Measurements from ENCODE around the gene WDFY4.

The WDFY4 gene

GRCh38 chr10:48978318-48978717, 293.6 kb downstream of the WDFY4 start:
- Histone ChIP-seq H3K27me3 (no peaks in the 10 kb centered on the region), H3K4me2 (no peak overlapping the region), H3K9me3 (replicated peaks in 1 of 11) (peaks cover 0 to under 1% (median 0%) of the 10 kb centered on the region in 11 experiments; a peak in 1 of 22 replicates), H4K20me1 (peaks cover 0 to 7% (median 0%) of the 10 kb centered on the region in 11 experiments; a peak in 1 of 22 replicates), H3K36me3 (peaks cover 0 to 89% (median under 1%) of the 10 kb centered on the region in 11 experiments; a peak in 11 of 22 replicates), H3K4me3 (no peak overlapping the region), H3K4me1 (0 out of 20 replicates have a peak, but pooled peaks cover 0 to 8% (median 0%) of the 10 kb centered on the region in 10 experiments), H3K27ac (no peak overlapping the region), H3K9ac (no peak overlapping the region)
- TF ChIP-seq Cebpa-rat (IDR thresholded peaks at IDR 0.05) = no peak

- Histone ChIP-seq H3K4me2 (no peak overlapping the region), H4K20me1 (peaks cover 0 to 7% (median 0%) of the 10 kb centered on the region in 11 experiments; a peak in 2 of 22 replicates), H3K9ac (no peak overlapping the region), H3K4me1 (0 out of 20 replicates have a peak, but pooled peaks cover 0 to 8% (median 0%) of the 10 kb centered on the region in 10 experiments), H3K36me3 (peaks cover 0 to 74% (median 0%) of the 10 kb centered on the region in 11 experiments; a peak in 10 of 22 replicates), H3K27ac (no peak overlapping the region), H3K9me3 (replicated peaks in 1 of 11) (no peaks in the 10 kb centered on the region), H3K4me3 (no peak overlapping the region), H3K27me3 (no peaks in the 10 kb centered on the region)
- TF ChIP-seq Cebpa-rat (IDR thresholded peaks at IDR 0.05) = no peak
These were observed 296.7 kb downstream of the WDFY4 start for GRCh38 chr10:48981310-48981907.

- H3K9ac ChIP-seq = no peak overlapping the region
- H3K4me1 ChIP-seq = 0 out of 20 replicates have a peak, but pooled peaks cover 0 to 8% (median 0%) of the 10 kb centered on the region in 10 experiments
- no peak for TF ChIP-seq Cebpa-rat (IDR thresholded peaks at IDR 0.05)
- H3K9me3 ChIP-seq (replicated peaks in 1 of 11) = no peaks in the 10 kb centered on the region
- H3K4me2 ChIP-seq = no peak overlapping the region
- H4K20me1 ChIP-seq = peaks cover 0 to 7% (median 0%) of the 10 kb centered on the region in 11 experiments; a peak in 2 of 22 replicates
- H3K4me3 ChIP-seq = no peak overlapping the region
- no peaks in the 10 kb centered on the region for H3K27me3 ChIP-seq
- H3K27ac ChIP-seq = no peak overlapping the region
- peaks cover 0 to 62% (median 0%) of the 10 kb centered on the region in 11 experiments; a peak in 9 of 22 replicates for H3K36me3 ChIP-seq
These were observed 297.9 kb downstream of the WDFY4 start for GRCh38 chr10:48982584-48982983.

- Histone ChIP-seq H3K4me1 (0 out of 20 replicates have a peak, but pooled peaks cover 0 to 8% (median 0%) of the 10 kb centered on the region in 10 experiments), H3K27ac (no peak overlapping the region), H3K4me3 (no peak overlapping the region), H3K36me3 (peaks cover 0 to 50% (median 0%) of the 10 kb centered on the region in 11 experiments; a peak in 8 of 22 replicates), H3K4me2 (no peak overlapping the region), H3K9ac (no peak overlapping the region), H3K9me3 (replicated peaks in 1 of 11) (no peaks in the 10 kb centered on the region), H3K27me3 (no peaks in the 10 kb centered on the region), H4K20me1 (peaks cover 0 to 7% (median 0%) of the 10 kb centered on the region in 11 experiments; a peak in 2 of 22 replicates)
- TF ChIP-seq Cebpa-rat (IDR thresholded peaks at IDR 0.05) = no peak
These were observed 299.1 kb downstream of the WDFY4 start for GRCh38 chr10:48983648-48984351.

DNA sequence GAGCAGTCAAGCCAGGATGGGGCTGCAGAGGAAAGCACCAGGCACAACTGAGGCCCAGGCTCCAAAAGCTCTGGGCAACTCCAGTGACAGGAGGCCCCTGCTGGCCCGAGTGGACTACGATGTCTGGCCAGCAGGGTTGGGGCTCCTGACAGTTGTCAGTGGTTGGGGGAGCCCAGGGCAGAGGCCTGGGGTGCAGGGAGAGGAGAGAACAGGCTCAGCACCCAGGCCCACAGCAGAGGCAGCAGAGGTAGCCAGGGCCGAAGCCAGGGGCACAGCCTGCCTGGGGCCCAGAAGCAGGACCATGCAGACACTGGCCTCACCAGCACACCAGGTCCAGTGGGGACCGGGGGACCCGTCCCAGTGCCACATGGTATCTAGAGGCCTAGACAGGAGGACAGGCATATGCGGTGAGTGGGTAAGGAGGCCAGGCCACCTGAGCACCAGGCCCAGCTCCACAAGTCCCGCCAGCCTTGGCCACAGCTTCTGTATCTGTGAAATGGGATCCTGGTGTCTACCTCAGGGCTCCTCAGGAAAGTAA, 301.0 kb downstream of the WDFY4 start:
- no peak for TF ChIP-seq Cebpa-rat (IDR thresholded peaks at IDR 0.05)
- Histone ChIP-seq H3K9me3 (replicated peaks in 1 of 11) (no peaks in the 10 kb centered on the region), H4K20me1 (peaks cover 0 to 7% (median 0%) of the 10 kb centered on the region in 11 experiments; a peak in 2 of 22 replicates), H3K36me3 (peaks cover 0 to 35% (median 0%) of the 10 kb centered on the region in 11 experiments; a peak in 8 of 22 replicates), H3K4me1 (0 out of 20 replicates have a peak, but pooled peaks cover 0 to 8% (median 0%) of the 10 kb centered on the region in 10 experiments), H3K9ac (no peak overlapping the region), H3K4me2 (no peak overlapping the region), H3K27me3 (no peaks in the 10 kb centered on the region), H3K27ac (no peak overlapping the region), H3K4me3 (no peak overlapping the region)

GRCh38 chr10:48990226-48990625, 305.6 kb downstream of the WDFY4 start:
- no peaks in the 10 kb centered on the region for H3K27me3 ChIP-seq
- no peaks in the 10 kb centered on the region; a peak in 1 of 22 replicates for H4K20me1 ChIP-seq
- no peaks in the 10 kb centered on the region for H3K4me1 ChIP-seq
- H3K9me3 ChIP-seq (replicated peaks in 1 of 11) = no peaks in the 10 kb centered on the region
- H3K36me3 ChIP-seq = no peaks in the 10 kb centered on the region
- H3K27ac ChIP-seq = no peak overlapping the region
- no peak overlapping the region for H3K9ac ChIP-seq
- no peak for TF ChIP-seq Cebpa-rat (IDR thresholded peaks at IDR 0.05)
- no peak overlapping the region for H3K4me3 ChIP-seq
- H3K4me2 ChIP-seq = no peak overlapping the region

DNA sequence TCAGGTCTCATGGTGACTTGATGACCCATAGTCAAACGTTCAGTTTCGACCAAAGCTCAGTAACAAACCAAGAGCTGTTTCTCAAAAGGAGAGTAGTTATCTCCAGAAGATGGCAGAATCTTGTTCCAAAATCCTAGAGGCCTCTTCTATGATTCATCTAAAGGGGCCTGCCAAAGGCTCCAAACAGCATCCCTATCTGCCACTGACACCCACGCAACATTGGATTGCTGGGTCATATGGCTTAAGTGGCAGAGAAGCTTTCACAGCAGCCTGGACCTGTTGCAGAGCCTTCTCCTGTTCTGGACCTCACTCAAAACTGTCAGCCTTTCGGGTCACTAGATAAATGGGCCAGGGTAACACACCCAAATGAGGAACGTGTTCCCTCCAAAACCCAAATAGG, 309.0 kb downstream of the WDFY4 start:
- no peak for TF ChIP-seq Cebpa-rat (IDR thresholded peaks at IDR 0.05)
- Histone ChIP-seq H3K4me3 (no peak overlapping the region), H3K4me2 (no peak overlapping the region), H4K20me1 (no peaks in the 10 kb centered on the region), H3K36me3 (no peaks in the 10 kb centered on the region), H3K9me3 (replicated peaks in 1 of 11) (no peaks in the 10 kb centered on the region), H3K27me3 (no peaks in the 10 kb centered on the region), H3K9ac (no peak overlapping the region), H3K27ac (no peak overlapping the region), H3K4me1 (no peaks in the 10 kb centered on the region)

GRCh38 chr10:48996329-48996728, 311.7 kb downstream of the WDFY4 start:
- no peak overlapping the region for H3K4me3 ChIP-seq
- H3K9ac ChIP-seq = no peak overlapping the region
- no peaks in the 10 kb centered on the region for H3K4me1 ChIP-seq
- no peaks in the 10 kb centered on the region for H3K27me3 ChIP-seq
- H3K27ac ChIP-seq = no peak overlapping the region
- no peaks in the 10 kb centered on the region for H3K9me3 ChIP-seq (replicated peaks in 1 of 11)
- H4K20me1 ChIP-seq = no peaks in the 10 kb centered on the region
- H3K4me2 ChIP-seq = no peak overlapping the region
- TF ChIP-seq Cebpa-rat (IDR thresholded peaks at IDR 0.05) = no peak
- H3K36me3 ChIP-seq = no peaks in the 10 kb centered on the region

DNA sequence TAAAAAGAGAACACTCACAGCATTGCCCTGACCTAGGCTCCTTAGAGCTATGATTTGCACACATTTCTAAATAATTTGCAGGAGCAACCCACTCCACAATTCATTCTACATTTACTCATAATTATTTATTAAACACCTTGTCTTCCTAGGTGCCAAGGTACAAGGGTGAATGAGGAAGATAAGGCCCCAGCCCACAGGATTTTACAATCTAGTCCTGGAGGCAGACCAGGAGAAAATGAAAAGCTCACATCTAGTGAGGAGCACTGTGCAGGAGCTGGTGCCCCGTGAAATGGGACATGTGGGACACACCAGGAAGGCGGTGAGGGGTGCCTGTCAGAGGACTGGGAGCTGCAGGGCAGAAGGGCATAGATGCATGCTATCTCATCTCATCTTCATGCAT, 314.7 kb downstream of the WDFY4 start:
- Histone ChIP-seq H3K27me3 (no peaks in the 10 kb centered on the region), H3K9me3 (replicated peaks in 1 of 11) (no peaks in the 10 kb centered on the region), H4K20me1 (no peaks in the 10 kb centered on the region), H3K9ac (no peak overlapping the region), H3K4me3 (no peak overlapping the region), H3K4me2 (no peak overlapping the region), H3K36me3 (no peaks in the 10 kb centered on the region), H3K4me1 (peaks cover 0 to 10% (median 0%) of the 10 kb centered on the region in 10 experiments; a peak in 5 of 20 replicates), H3K27ac (no peak overlapping the region)
- no peak for TF ChIP-seq Cebpa-rat (IDR thresholded peaks at IDR 0.05)
